Non-pigmented ciliary epithelial cell (primary cell): Measurements from ENCODE around the gene DDX25.

Source experiments
- DNase-seq: peaks from one replicate; pipeline ENCODE4 v3.0.0-alpha.2; 2010; ENCODE audit warnings: low read depth

The DDX25 gene

DNA sequence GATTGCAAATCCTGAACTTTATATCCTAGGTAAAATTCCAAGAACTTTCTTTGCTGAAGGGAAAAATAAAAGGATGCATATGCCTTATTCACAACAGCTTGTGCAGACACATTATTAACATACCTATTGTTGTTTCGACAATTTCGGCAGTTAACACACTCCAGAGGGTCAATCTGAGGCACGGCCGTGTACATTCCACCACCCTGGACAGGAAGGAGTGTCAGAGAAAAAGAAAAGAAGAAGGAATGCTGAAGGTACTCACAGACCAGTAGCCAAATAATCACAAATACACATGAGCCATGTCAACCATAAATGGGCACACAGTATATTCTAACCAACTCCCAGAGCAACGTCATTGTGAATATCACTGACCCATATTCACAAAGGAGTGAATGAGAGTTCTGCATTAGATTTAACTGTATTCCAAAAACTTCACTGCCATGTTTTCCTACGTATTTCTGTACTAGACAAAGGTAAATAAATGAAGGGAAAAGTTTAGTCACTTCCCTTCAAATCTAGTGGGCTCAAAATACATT is 73.9 kb downstream of the DDX25 start:
- DNase-seq = no peak
